Activated gamma-delta T cell treated with Interleukin-2 at 50 U/mL for 16 hours (primary cell): ENCODE data around the gene ZNF830.
"Not testable (repeated sequence)": the region's sequence is repeated elsewhere in the genome, so short reads cannot be mapped to it uniquely, and the experiment has no call there.

Experiments used
- DNase-seq: peaks from one replicate; pipeline ENCODE4 v3.0.0-alpha.2; 2020

The ZNF830 gene

GRCh38 chr17:34993031-34993430 lies 31.7 kb downstream of the ZNF830 start:
- DNase-seq: no peak

GRCh38 chr17:34996422-34997285 lies 35.3 kb downstream of the ZNF830 start:
- no peak for DNase-seq

- DNase-seq: no peak
Measured at GRCh38 chr17:34997355-34997862, 36.1 kb downstream of the ZNF830 start.

- DNase-seq: peak; percentile 71
Measured at GRCh38 chr17:34998205-34998604, 36.9 kb downstream of the ZNF830 start.

- no peak for DNase-seq
Measured at GRCh38 chr17:34999456-34999855, 38.1 kb downstream of the ZNF830 start.

- not testable (repeated sequence) for DNase-seq
Measured at GRCh38 chr17:35000965-35001364, 39.6 kb downstream of the ZNF830 start.

GRCh38 chr17:35001549-35001948 lies 40.2 kb downstream of the ZNF830 start:
- no peak for DNase-seq

GRCh38 chr17:35002876-35003551 lies 41.7 kb downstream of the ZNF830 start:
- no peak for DNase-seq

GRCh38 chr17:35003778-35004177 lies 42.4 kb downstream of the ZNF830 start:
- DNase-seq: no peak

- DNase-seq: no peak
Measured at GRCh38 chr17:35006345-35006744, 45.0 kb downstream of the ZNF830 start.

- no peak for DNase-seq
Measured at GRCh38 chr17:35006961-35007360, 45.6 kb downstream of the ZNF830 start.

- no peak for DNase-seq
Measured at GRCh38 chr17:35010093-35010492, 48.8 kb downstream of the ZNF830 start.

GRCh38 chr17:35011671-35012216 lies 50.4 kb downstream of the ZNF830 start:
- no peak for DNase-seq
